Measurements from ENCODE around the gene TNS3. TPM values are rescaled to one million over a fixed set of nuclear protein-coding genes. Genes with fewer than 3 reads are reported as not detected.

Gene TNS3
- total RNA-seq, 1 donor from 2014 or later: 120 TPM

DNA sequence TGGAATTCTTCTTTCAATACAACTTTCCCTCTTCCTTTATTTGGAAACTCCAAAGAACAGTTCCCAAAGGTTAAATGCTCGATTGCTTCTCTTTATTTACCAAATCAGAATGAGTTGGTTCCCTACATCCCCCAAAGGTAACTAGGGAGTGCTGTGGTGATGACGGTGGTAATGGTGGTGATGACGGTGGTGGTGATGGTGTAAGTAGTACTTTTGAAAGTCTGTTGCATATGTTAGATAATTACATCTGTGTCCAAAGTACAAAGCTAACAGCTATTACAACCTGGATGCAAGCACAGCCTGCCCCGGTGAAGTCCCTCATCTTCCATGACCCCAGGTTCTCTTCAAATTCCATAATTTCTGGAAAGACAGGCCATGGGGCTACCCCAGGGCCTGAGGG is 115.1 kb downstream of the TNS3 start:
- peaks cover 6% of the 10 kb centered on the region for H3K36me3 Mint-ChIP-seq (ENCODE audit: insufficient read depth)
- TF ChIP-seq, protein P1, sequence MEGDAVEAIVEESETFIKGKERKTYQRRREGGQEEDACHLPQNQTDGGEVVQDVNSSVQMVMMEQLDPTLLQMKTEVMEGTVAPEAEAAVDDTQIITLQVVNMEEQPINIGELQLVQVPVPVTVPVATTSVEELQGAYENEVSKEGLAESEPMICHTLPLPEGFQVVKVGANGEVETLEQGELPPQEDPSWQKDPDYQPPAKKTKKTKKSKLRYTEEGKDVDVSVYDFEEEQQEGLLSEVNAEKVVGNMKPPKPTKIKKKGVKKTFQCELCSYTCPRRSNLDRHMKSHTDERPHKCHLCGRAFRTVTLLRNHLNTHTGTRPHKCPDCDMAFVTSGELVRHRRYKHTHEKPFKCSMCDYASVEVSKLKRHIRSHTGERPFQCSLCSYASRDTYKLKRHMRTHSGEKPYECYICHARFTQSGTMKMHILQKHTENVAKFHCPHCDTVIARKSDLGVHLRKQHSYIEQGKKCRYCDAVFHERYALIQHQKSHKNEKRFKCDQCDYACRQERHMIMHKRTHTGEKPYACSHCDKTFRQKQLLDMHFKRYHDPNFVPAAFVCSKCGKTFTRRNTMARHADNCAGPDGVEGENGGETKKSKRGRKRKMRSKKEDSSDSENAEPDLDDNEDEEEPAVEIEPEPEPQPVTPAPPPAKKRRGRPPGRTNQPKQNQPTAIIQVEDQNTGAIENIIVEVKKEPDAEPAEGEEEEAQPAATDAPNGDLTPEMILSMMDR (IDR thresholded peaks at IDR 0.05; ENCODE audit: unreplicated experiment): no peak
- peak overlapping the region; percentile 72 for H3K27ac Mint-ChIP-seq
- peaks cover 5% of the 10 kb centered on the region for H3K9me3 Mint-ChIP-seq (ENCODE audit: low read depth)
- H3K27me3 Mint-ChIP-seq: no peaks in the 10 kb centered on the region
- no peak for DNase-seq (ENCODE audit: low spot score, unreplicated experiment)
- H3K4me3 Mint-ChIP-seq (ENCODE audit: low read depth): no peak overlapping the region
- peaks cover 68% of the 10 kb centered on the region for H3K4me1 Mint-ChIP-seq (ENCODE audit: low read depth)

GRCh38 chr7:47465191-47465590 is 116.7 kb downstream of the TNS3 start:
- peaks cover 53% of the 10 kb centered on the region for H3K4me1 Mint-ChIP-seq (ENCODE audit: low read depth)
- no peaks in the 10 kb centered on the region for H3K27me3 Mint-ChIP-seq
- no peak overlapping the region for H3K4me3 Mint-ChIP-seq (ENCODE audit: low read depth)
- H3K9me3 Mint-ChIP-seq (ENCODE audit: low read depth): peaks cover 5% of the 10 kb centered on the region
- no peak for DNase-seq (ENCODE audit: low spot score, unreplicated experiment)
- peaks cover 9% of the 10 kb centered on the region for H3K36me3 Mint-ChIP-seq (ENCODE audit: insufficient read depth)
- TF ChIP-seq, protein P1 (IDR thresholded peaks at IDR 0.05; ENCODE audit: unreplicated experiment): no peak
- H3K27ac Mint-ChIP-seq: peak overlapping the region; percentile 60

- TF ChIP-seq, protein P1 (IDR thresholded peaks at IDR 0.05; ENCODE audit: unreplicated experiment): no peak
- Mint-ChIP-seq H3K27me3 (no peaks in the 10 kb centered on the region), H3K4me3 (ENCODE audit: low read depth) (no peak overlapping the region), H3K9me3 (ENCODE audit: low read depth) (peaks cover 5% of the 10 kb centered on the region), H3K27ac (peak overlapping the region; percentile 18), H3K36me3 (ENCODE audit: insufficient read depth) (peaks cover 9% of the 10 kb centered on the region), H3K4me1 (ENCODE audit: low read depth) (peaks cover 50% of the 10 kb centered on the region)
- no peak for DNase-seq (ENCODE audit: low spot score, unreplicated experiment)
Observed at GRCh38 chr7:47464266-47464665, 117.6 kb downstream of the TNS3 start.

DNA sequence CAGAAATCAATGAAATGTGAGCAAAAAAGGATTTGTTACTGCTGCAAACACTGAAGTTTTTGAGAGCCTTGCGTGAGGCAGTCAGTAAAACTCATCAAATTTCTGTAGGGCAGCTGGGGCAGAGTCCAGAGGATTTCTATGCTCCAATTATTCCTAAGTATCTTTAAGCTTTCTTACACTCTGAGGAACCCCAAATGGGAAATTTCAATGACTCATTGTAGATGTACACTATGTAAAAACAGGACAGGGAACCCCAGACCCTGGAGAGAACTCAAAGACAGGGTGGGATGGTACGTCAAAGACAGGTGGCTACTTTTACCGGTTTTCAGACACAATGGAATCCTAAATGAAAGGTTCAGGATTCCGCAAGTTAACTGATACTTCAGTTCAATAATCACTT is 120.2 kb downstream of the TNS3 start:
- peaks cover 41% of the 10 kb centered on the region for H3K4me1 Mint-ChIP-seq (ENCODE audit: low read depth)
- H3K27ac Mint-ChIP-seq: no peak overlapping the region
- peaks cover 9% of the 10 kb centered on the region for H3K36me3 Mint-ChIP-seq (ENCODE audit: insufficient read depth)
- TF ChIP-seq, protein P1 (IDR thresholded peaks at IDR 0.05; ENCODE audit: unreplicated experiment): no peak
- H3K9me3 Mint-ChIP-seq (ENCODE audit: low read depth): no peaks in the 10 kb centered on the region
- DNase-seq (ENCODE audit: low spot score, unreplicated experiment): no peak
- H3K27me3 Mint-ChIP-seq: no peaks in the 10 kb centered on the region
- no peak overlapping the region for H3K4me3 Mint-ChIP-seq (ENCODE audit: low read depth)

GRCh38 chr7:47461161-47461560 is 120.8 kb downstream of the TNS3 start:
- Mint-ChIP-seq H3K36me3 (ENCODE audit: insufficient read depth) (peaks cover 6% of the 10 kb centered on the region), H3K27me3 (no peaks in the 10 kb centered on the region), H3K27ac (peak overlapping the region; percentile 25), H3K9me3 (ENCODE audit: low read depth) (no peaks in the 10 kb centered on the region), H3K4me3 (ENCODE audit: low read depth) (no peak overlapping the region), H3K4me1 (ENCODE audit: low read depth) (peaks cover 37% of the 10 kb centered on the region)
- TF ChIP-seq, protein P1 (IDR thresholded peaks at IDR 0.05; ENCODE audit: unreplicated experiment): no peak
- DNase-seq (ENCODE audit: low spot score, unreplicated experiment): no peak

All from progenitor cell of endocrine pancreas (in vitro differentiated cells).